Body of pancreas (tissue), 4 donors: ENCODE measurements around the gene KRTAP10-11.

Experiments
- POLR2A ChIP-seq, 3 donors: fragments of 450-650 bp; IDR thresholded peaks; one replicate each; pipeline ENCODE4 v1.6.1; 2016; ENCODE audit warnings: antibody characterized with exemption in 3 of 3, mild to moderate bottlenecking in 2 of 3
- TF ChIP-seq, protein P1 (sequence below), 7 experiments: fragments of 450-650 bp in 4 of 7; fragments of 200-600 bp in 3 of 7; sonication (generic) in 3 of 7; IDR thresholded peaks; one replicate each; pipeline ENCODE4 v1.5.1; 2016 to 2019; ENCODE audit warnings: antibody characterized with exemption in 7 of 7

DNA sequence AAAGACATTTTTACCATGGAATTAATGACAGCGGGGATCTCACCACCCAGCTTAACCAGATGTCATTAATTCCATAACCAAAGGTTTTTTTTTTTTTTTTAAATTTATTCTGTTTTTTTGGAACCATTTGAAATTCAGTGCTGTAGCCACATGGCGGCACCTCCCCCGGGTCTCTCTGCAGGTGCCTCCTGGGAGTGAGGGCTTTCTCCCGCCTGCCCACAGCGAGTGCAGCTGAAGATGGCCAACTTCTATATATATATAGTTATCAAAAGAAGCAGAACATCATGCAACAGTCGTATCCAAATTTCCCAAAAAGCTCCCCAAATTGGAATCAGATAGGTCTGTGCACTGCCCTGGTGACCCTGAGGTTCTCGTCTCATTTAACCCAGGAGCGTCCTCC is 30.7 kb upstream of the KRTAP10-11 start:
- TF ChIP-seq, protein P1, sequence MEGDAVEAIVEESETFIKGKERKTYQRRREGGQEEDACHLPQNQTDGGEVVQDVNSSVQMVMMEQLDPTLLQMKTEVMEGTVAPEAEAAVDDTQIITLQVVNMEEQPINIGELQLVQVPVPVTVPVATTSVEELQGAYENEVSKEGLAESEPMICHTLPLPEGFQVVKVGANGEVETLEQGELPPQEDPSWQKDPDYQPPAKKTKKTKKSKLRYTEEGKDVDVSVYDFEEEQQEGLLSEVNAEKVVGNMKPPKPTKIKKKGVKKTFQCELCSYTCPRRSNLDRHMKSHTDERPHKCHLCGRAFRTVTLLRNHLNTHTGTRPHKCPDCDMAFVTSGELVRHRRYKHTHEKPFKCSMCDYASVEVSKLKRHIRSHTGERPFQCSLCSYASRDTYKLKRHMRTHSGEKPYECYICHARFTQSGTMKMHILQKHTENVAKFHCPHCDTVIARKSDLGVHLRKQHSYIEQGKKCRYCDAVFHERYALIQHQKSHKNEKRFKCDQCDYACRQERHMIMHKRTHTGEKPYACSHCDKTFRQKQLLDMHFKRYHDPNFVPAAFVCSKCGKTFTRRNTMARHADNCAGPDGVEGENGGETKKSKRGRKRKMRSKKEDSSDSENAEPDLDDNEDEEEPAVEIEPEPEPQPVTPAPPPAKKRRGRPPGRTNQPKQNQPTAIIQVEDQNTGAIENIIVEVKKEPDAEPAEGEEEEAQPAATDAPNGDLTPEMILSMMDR (IDR thresholded peaks at IDR 0.05) = no peak
- no peak for TF ChIP-seq POLR2A (IDR thresholded peaks at IDR 0.05)
